ENCODE results near the gene IER3.

The IER3 gene

GRCh38 chr6:30717129-30717844, 27.1 kb downstream of the IER3 start, which contains the start of gene MDC1:
Gene MDC1 (minus strand): TSS chr6:30717281. CDS start chr6:30715175, 2,106 bp downstream.
- DNase-seq (ENCODE audit: extremely low read depth, low read depth): peak; percentile 100
- TF ChIP-seq CTCF (IDR thresholded peaks at IDR 0.05; ENCODE audit: low read depth, low read length, missing control alignments): peak; percentile 26
- H3K4me3 ChIP-seq (replicated peaks; ENCODE audit: low read depth, low read length): peak within 1 kb of the TSS; percentile 62

GRCh38 chr6:30716879-30717128, 27.5 kb downstream of the IER3 start:
- no peak for TF ChIP-seq CTCF (IDR thresholded peaks at IDR 0.05; ENCODE audit: low read depth, low read length, missing control alignments)
- DNase-seq (ENCODE audit: extremely low read depth, low read depth): no peak
- peak overlapping the region; percentile 62 for H3K4me3 ChIP-seq (replicated peaks; ENCODE audit: low read depth, low read length)

GRCh38 chr6:30714263-30714662, 30.1 kb downstream of the IER3 start:
- DNase-seq (ENCODE audit: extremely low read depth, low read depth): no peak
- no peak overlapping the region for H3K4me3 ChIP-seq (replicated peaks; ENCODE audit: low read depth, low read length)
- TF ChIP-seq CTCF (IDR thresholded peaks at IDR 0.05; ENCODE audit: low read depth, low read length, missing control alignments): no peak

GRCh38 chr6:30712441-30712945, 31.9 kb downstream of the IER3 start:
- TF ChIP-seq CTCF (IDR thresholded peaks at IDR 0.05; ENCODE audit: low read depth, low read length, missing control alignments): no peak
- no peak for DNase-seq (ENCODE audit: extremely low read depth, low read depth)

GRCh38 chr6:30711758-30712380, 32.5 kb downstream of the IER3 start:
- no peak overlapping the region for H3K4me3 ChIP-seq (replicated peaks; ENCODE audit: low read depth, low read length)
- TF ChIP-seq CTCF (IDR thresholded peaks at IDR 0.05; ENCODE audit: low read depth, low read length, missing control alignments): no peak
- DNase-seq (ENCODE audit: extremely low read depth, low read depth): no peak

More at GRCh38 chr6:30712441-30712945, 31.9 kb downstream of the IER3 start:
- H3K4me3 ChIP-seq (replicated peaks; ENCODE audit: low read depth, low read length): no peak overlapping the region

- no peak for DNase-seq (ENCODE audit: extremely low read depth, low read depth)
- H3K4me3 ChIP-seq (replicated peaks; ENCODE audit: low read depth, low read length): no peak overlapping the region
- no peak for TF ChIP-seq CTCF (IDR thresholded peaks at IDR 0.05; ENCODE audit: low read depth, low read length, missing control alignments)
These were observed 35.1 kb downstream of the IER3 start for GRCh38 chr6:30709101-30709868.
